ENCODE results near the gene SWAP70. TPM values are rescaled to one million over a fixed set of nuclear protein-coding genes. Genes with fewer than 3 reads are reported as not detected.

Gene SWAP70
- total and polyA plus RNA-seq, 10 of the 15 experiments (the other 5 are each of a cell fraction or from before 2014, with no cell fraction given) = 20.6 to 62.4 (median 41.7) TPM

GRCh38 chr11:9739123-9739900 lies 75.4 kb downstream of the SWAP70 start:
- FAIRE-seq (peak; percentile 66), ATAC-seq (peak; percentile 80), DNase-seq (ENCODE audit: low read depth, low spot score) (no peak)
- CTCF ChIA-PET = interaction anchor here (0.6 to 3.1 kb wide), 4 partner anchors 8 to 129 kb away, joined by 3 to 20 read pairs (median 4); no protein-coding TSS in a partner anchor
- RAD21 ChIA-PET (ENCODE audit: unreplicated experiment) = interaction anchor here (1.4 to 1.5 kb wide), 3 partner anchors 58 to 138 kb away, joined by 3 to 4 read pairs (median 4); no protein-coding TSS in a partner anchor
- no peak overlapping the region for H2AFZ ChIP-seq (ENCODE audit: control insufficient read depth, low read depth, low read length)
- no TSS peak for BruUV-seq (replicated peaks)
- POLR2A ChIA-PET = interaction anchor here (1.4 kb wide), 1 partner anchor 13 kb away, joined by 4 read pairs; no protein-coding TSS in a partner anchor
- peaks cover 44% of the 10 kb centered on the region for H3K4me1 ChIP-seq (ENCODE audit: control insufficient read depth, insufficient read depth, low read length)
- intact Hi-C loops (cut with micrococcal nuclease; ENCODE audit: unreplicated experiment) = no loop called here
- peak overlapping the region; percentile 35 for H3K4me2 ChIP-seq (ENCODE audit: control insufficient read depth, insufficient read depth)
- WGBS (ENCODE audit: insufficient coverage, insufficient replicate concordance, low lambda C conversion rate, missing lambda C conversion rate) = 12% methylated on average over 4 of the region's 4 CpGs
- H3K9me3 ChIP-seq (replicated peaks; ENCODE audit: control insufficient read depth, insufficient read depth, low read length) = peaks cover 9% of the 10 kb centered on the region; the same call in 2 of the 3 replicates
- H4K20me1 ChIP-seq (ENCODE audit: control insufficient read depth, insufficient read depth) = no peaks in the 10 kb centered on the region
- peak overlapping the region; percentile 24 for H3K27ac ChIP-seq (ENCODE audit: control insufficient read depth, insufficient read depth)
- in situ Hi-C loops (cut with MboI) = no loop called here
- peaks cover 3 to 23% of the 10 kb centered on the region in 2 experiments; a peak in 3 of 4 replicates for H3K36me3 ChIP-seq (ENCODE audit: control insufficient read depth in 2 of 2, insufficient read depth in 2 of 2, low read length in 1 of 2)
- TF ChIP-seq HCFC1 (IDR thresholded peaks at IDR 0.05; ENCODE audit: low read length) (no peak), MTA2 (IDR thresholded peaks at IDR 0.05; ENCODE audit: low read depth) (no peak), CHD4 (IDR thresholded peaks at IDR 0.05) (no peak), BHLHE40 (IDR thresholded peaks at IDR 0.05; ENCODE audit: borderline replicate concordance in 1 of 2, low read depth in 2 of 2, low read length in 1 of 2) (peak in 1 of 2 experiments; percentile 20; a peak in 1 of 4 replicates), RELA (IDR thresholded peaks at IDR 0.05; ENCODE audit: borderline replicate concordance, partially characterized antibody) (no peak), SKIL (IDR thresholded peaks at IDR 0.05; ENCODE audit: low read depth, poor library complexity, severe bottlenecking) (peak; percentile 22), SPI1 (IDR thresholded peaks at IDR 0.05; ENCODE audit: borderline replicate concordance, insufficient read depth, low read depth, low read length) (peak; percentile 80), KAT2A (conservative IDR thresholded peaks at IDR 0.05; ENCODE audit: control insufficient read depth, low read depth, low read length) (no peak), CREM (IDR thresholded peaks at IDR 0.05; ENCODE audit: low read depth) (no peak), POLR2AphosphoS2 (IDR thresholded peaks at IDR 0.05; ENCODE audit: low read depth, low read length) (no peak), CHD1 (IDR thresholded peaks at IDR 0.05; ENCODE audit: low read depth, low read length) (no peak), RAD51 (IDR thresholded peaks at IDR 0.05) (no peak), EP300 (IDR thresholded peaks at IDR 0.05; ENCODE audit: borderline replicate concordance in 1 of 2, control insufficient read depth in 1 of 2, low read depth in 2 of 2, low read length in 2 of 2) (peak in 1 of 2 experiments; percentile 25; a peak in 1 of 4 replicates), RUNX3 (IDR thresholded peaks at IDR 0.05; ENCODE audit: low read length) (peak; percentile 56)
- TF ChIP-seq, protein P1, sequence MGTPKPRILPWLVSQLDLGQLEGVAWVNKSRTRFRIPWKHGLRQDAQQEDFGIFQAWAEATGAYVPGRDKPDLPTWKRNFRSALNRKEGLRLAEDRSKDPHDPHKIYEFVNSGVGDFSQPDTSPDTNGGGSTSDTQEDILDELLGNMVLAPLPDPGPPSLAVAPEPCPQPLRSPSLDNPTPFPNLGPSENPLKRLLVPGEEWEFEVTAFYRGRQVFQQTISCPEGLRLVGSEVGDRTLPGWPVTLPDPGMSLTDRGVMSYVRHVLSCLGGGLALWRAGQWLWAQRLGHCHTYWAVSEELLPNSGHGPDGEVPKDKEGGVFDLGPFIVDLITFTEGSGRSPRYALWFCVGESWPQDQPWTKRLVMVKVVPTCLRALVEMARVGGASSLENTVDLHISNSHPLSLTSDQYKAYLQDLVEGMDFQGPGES (IDR thresholded peaks at IDR 0.05) = no peak
- no peak overlapping the region for H3K4me3 ChIP-seq
- no peak overlapping the region for H3K9ac ChIP-seq (ENCODE audit: control insufficient read depth, insufficient read depth, low read length)
- SMC1A ChIA-PET (ENCODE audit: uncharacterized antibody, unreplicated experiment) = interaction anchor here (0.8 to 5.8 kb wide), 7 partner anchors 8 to 280 kb away, joined by 3 to 39 read pairs (median 3); no protein-coding TSS in a partner anchor
- peaks cover 2% of the 10 kb centered on the region for H3K79me2 ChIP-seq (ENCODE audit: control insufficient read depth, insufficient read depth, low read length)
- no peaks in the 10 kb centered on the region for H3K27me3 ChIP-seq (replicated peaks in 1 of 2; ENCODE audit: control insufficient read depth in 2 of 2, insufficient read depth in 2 of 2, low read length in 1 of 2)

Measured in GM12878 (cell line).